Stimulated activated CD4-positive, alpha-beta T cell treated with anti-CD3 and anti-CD28 coated beads, Interleukin-15, amount 100 ng/mL, for 1 hour (primary cell): ENCODE results near the gene CCDC180.
"Not testable (repeated sequence)": the region's sequence is repeated elsewhere in the genome, so short reads cannot be mapped to it uniquely, and the experiment has no call there.

Experiments used
- DNase-seq, 2 donors: peaks; one replicate each; pipeline ENCODE4 v3.0.0-alpha.2; 2020; ENCODE audit warnings: low read depth in 1 of 2, low spot score in 1 of 2

CCDC180 gene

DNA sequence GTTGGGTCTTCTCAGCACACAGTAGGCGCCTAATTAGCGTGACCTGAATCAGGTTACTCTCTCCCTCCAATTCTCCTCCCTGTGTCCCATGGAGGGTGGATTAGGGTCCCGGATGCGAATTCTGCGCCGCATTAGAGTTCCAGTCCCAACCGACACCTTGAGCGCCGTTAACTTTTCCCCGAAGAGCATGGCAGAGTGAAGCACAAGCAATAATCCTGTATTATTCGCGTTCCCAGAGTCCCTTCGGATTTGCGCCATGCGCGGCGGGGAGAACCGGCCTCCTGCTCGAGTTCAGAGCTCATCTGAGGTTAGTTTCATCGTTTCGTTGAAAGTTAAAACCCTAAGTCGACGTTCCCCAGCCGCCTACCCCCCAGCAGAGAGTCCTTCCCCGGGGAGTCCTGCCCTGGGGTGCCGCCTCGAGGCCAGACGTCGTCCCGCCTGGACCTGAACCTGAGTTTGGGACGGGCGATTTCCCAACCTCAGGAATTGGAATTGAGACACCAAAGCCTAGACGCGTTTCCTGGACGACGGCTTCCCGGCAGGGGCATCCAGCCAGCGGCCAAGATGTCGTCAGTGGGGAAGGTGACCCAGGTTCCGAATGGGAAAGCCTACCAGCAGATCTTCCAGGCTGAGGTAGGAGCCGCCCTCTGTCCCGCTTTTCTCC, at the start of gene CCDC180:
CCDC180 (plus strand) TSS at position 160 of the 664 bp plus-strand sequence; CDS start at position 565, 405 bp downstream.
- DNase-seq = no peak

DNA sequence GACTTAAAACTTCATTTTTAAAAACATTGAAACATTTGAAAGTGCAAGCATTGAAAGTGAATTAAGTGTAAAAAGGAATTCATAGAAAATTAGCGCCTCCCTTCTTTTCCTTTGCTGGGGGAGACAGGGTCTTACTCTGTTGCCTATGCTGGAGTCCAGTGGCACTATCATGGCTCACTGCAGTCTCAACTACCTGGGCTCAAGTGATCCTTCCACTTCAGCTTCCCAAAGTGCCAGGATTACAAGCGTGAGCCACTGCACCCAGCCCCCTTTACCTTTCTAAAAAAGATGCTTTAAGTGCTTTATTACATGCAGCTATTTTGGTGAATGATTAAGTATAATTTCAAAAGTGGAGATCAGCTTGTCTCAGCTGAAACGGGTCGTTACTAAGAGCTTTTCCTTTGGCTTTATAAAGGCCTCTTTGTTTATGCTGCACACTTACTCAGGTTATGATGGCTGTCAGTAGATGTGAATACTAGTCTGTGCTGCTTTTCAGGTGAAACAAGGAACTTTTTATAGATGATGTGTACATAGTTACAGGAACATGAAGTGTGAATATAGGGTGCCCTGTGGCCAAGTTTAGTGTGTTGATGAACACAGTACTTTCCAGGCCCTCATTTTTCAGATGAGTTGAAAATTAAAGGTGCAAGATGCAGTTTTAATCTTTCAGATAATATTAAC, 47.5 kb upstream of the CCDC180 start:
- not testable (repeated sequence) for DNase-seq

DNA sequence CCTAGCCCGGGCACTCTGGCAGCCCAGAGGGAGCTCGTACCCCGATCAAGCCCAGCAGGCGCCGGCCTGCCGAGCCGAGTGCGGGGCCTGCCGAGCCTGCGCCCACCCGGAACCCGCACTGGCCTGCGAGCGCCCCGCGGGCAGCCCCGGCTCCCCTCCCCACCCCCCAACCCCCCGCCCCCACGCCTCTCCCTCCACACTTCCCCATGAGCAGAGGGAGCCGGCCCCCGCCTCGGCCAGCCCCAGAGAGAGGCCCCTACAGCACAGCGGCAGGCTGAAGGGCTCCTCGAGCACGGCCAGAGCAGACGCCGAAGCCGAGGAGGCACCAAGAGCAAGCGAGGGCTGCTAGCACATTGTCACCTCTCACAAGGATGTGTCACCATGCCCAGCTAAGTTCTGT, 36.2 kb upstream of the CCDC180 start:
- no peak for DNase-seq

- no peak for DNase-seq
These were observed 35.4 kb upstream of the CCDC180 start for GRCh38 chr9:97272072-97272471.

- DNase-seq = no peak
These were observed 31.1 kb upstream of the CCDC180 start for GRCh38 chr9:97276310-97276852.

DNA sequence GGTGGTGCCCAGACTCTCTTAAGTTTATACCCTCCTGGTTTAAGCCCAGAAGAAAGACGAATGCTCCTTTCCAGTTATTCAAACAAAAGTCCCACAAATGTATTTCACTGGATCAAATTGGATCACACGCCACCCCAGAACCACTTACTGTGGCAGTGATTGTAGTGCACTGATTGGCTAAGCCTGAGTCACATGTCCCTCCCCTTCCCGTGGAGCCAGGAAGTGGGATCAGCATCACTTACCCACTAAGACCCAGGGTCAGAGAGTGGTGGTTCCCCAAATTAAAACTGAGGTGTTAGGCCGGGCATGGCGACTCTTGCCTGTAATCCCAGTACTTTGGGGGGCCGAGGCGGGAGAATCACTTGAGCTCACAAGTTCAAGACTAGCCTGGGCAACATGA, 29.5 kb upstream of the CCDC180 start:
- DNase-seq = no peak

- no peak for DNase-seq
These were observed 26.6 kb upstream of the CCDC180 start for GRCh38 chr9:97280755-97281330.

DNA sequence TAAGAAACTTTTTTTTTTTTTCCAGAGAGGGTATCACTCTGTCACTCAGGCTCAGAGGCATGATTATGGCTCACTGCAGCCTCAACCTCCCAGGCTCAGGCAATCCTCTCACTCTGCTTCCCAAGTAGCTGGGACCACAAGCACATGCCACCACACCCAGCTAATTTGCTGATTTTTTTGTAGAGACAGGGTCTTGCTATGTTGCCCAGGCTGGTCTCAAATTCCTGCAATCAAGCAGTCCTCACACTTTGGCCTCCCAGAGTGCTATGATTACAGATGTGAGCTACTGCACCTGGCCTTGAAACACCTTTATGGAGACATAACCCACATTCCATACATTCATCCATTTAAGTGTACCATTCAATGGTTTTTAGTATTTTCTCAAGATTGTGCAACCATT, 23.7 kb upstream of the CCDC180 start:
- no peak for DNase-seq

GRCh38 chr9:97284798-97285197, 22.7 kb upstream of the CCDC180 start:
- DNase-seq = no peak

- DNase-seq = no peak
These were observed 15.3 kb upstream of the CCDC180 start for GRCh38 chr9:97292200-97292599.

GRCh38 chr9:97293207-97293721, 14.2 kb upstream of the CCDC180 start:
- no peak for DNase-seq

DNA sequence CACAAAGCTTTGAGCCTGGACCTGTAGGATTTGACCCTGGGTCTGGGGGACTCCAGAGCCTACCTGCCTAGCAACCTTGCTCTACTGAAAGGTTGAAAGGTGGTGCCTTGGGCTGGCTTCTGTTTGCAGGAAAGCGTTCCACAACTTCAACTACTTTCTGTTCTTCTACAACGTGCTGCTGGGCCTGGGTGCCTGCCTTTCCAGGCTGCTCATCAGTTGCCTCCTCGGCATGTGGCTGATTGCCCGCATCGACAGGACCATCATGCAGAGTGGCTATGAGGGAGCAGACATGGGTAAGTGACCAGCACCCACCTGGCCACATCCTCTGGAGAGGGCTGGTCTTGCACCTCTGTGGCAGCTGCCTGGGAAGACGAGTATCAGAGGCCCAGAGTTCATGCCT, 13.6 kb upstream of the CCDC180 start:
- DNase-seq = no peak

DNA sequence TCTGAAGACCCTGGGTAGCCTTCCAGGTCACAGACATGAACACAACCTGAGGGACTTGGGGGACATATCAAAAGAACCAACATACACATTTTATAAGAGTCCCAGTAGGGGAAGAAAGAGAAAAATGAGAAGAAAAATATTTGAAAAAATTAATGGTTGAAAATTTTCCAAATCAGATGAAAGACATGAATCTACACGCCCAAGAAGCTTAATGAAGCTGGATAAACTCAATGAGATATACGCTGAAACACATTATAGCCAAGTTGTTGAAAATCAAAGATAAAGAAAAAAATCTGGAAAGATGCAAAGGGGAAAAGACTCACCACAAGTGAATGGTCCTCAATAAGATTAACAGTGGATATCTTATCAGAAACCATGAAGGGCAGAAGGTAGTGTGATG, 9.6 kb upstream of the CCDC180 start:
- no peak for DNase-seq

DNA sequence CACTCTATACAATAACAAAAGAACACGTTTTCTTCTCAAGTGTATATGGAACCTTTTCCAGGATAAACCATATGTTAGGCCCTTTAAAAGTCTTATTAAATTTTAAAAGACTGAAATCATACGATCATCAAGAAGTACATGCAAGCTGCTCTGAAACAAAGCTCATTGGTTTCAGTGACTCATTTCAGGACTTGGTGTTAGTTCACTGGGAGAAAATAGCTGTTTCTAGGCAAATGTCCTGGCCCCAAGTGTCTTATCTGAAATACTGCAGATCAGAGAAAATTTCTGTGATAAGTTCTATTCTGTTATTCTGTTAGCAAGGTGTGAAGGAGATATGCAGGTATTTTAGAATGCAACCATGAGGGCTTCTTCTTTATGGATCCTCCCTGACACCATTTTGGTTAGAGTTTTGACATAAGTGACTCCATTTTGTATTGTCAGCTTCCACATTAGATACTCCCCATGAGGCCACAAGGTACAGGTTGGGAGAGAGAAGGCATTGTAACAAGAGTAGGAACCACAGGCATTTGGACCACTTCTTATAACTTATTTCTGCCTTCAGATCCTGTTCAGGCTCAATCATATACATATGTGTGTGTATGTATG, 7.5 kb upstream of the CCDC180 start:
- no peak for DNase-seq

DNA sequence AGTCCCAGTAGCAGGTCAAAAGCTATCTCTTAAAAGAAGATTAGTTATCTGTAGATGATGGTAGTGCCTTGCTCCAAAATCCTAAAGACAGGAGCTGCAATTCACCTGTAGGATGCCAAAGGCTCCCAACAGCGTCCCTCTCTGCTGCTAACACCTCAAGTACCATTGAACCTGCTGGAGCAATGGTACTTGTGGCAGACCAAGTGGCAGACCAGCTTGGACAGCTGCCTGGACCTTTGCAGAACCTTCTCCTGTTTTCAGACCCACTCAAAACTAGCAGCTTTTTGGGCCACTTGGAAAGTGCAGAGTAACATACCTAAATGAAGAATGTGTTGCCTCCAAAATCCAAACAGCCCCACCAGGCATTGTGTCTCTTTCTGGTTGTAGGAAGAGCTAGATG, 6.9 kb upstream of the CCDC180 start:
- DNase-seq = no peak

- no peak for DNase-seq
These were observed 5.5 kb upstream of the CCDC180 start for GRCh38 chr9:97301974-97302373.

DNA sequence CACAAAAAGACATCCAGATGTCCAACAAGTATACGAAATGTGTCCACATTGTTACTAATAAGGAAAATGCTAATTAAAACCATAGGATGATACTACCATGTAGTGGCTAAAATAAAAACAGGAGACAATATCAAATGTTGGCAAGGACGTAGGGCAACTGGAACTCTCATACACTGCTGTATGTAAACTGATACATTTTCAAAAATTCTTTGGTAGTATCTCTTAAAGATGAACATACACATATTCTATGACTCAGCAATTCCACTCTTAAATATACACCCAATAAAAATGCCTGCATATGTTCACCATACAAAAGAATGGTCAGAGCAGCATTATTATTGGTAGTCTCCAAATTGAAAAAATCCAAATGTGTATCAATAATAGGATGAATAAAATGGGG, 2.9 kb upstream of the CCDC180 start:
- DNase-seq = no peak

DNA sequence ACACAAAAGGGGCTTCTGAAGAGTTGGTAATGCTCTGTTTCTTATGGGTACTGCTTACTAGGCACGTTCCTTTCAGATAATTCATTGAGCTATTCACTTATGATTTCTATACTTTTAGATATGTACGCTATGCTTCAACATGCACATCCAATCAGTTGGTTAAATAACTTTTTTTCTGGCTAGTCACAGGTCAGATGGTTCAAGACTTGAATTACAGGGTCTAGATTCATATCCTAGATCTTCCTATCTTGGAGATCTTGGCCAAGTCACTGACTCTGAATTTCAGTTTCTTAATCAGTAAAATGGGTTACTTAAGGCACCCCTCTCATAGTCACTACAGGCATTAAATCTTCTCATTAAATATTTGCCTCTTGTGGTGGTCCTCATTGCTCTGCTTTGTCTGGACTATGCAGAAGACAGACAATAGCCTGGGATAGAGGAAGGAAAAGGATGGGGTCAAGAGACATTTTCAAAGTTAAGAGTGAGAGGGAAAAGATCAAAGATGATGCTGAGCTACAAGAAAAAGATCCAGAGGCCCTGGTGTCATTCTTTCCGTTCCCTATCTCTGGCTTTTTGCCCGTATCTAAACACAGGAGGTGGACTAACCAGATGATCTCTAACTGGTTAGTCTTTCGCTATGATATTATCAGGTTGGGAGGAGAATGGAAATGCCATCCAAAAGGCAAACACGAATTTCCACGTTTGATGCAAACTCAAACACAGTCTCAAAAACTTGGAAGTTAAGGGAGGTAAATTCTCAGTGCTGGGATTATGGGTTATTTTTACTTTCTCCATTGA, 1.8 kb upstream of the CCDC180 start:
- DNase-seq = no peak

- no peak for DNase-seq
These were observed 368 bp upstream of the CCDC180 start for GRCh38 chr9:97307091-97307490.

DNA sequence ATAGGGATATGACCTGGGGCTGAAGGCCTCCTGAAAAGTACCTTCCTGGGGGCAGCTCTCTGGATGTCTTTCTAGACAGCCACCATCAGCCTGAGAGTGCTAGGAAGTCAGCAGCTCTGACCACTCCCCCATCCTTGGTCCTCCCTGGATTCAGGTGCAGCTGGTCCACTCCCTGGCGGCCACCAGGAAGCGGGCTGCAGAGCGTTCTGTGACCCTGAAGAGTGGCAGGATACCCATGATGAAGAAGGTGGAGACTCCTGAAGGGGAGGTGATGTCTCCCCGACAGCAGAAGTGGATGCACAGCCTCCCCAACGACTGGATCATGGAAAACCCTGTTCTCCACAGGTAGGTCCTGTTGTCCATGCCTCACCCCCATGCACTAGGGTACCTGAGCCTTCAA, 1.8 kb downstream of the CCDC180 start:
- no peak for DNase-seq

GRCh38 chr9:97310023-97310422, 2.6 kb downstream of the CCDC180 start:
- no peak for DNase-seq
